Heart right ventricle (tissue), 16 donors: ENCODE results near the gene DCAF8. TPM values are rescaled to one million over a fixed set of nuclear protein-coding genes. Genes with fewer than 3 reads are reported as not detected.

Experiments
- ATAC-seq, 8 donors: fragments of 200-7000 bp; cut with Tn5 transposase; one replicate each; pipeline ENCODE4 v1.9.1; 2020; ENCODE audit warnings: mild to moderate bottlenecking in 8 of 8, moderate library complexity in 8 of 8, moderate number of reproducible peaks in 1 of 8
- DNase-seq, 2 donors: peaks; one replicate each; pipeline ENCODE4 v3.0.0-alpha.2; 2020
- H3K27ac ChIP-seq, 10 donors: fragments of 200-600 bp; sonication (generic) in 2 of 10; one replicate each; pipeline versions ENCODE4 v1.5.0 to v1.8.0; 2020 to 2022; ENCODE audit warnings: mild to moderate bottlenecking in 3 of 10
- H3K27me3 ChIP-seq, 7 donors: fragments of 200-600 bp; one replicate each; pipeline ENCODE4 v1.8.0; 2021 to 2022; ENCODE audit warnings: mild to moderate bottlenecking in 2 of 7
- H3K36me3 ChIP-seq, 9 donors: fragments of 200-600 bp; sonication (generic) in 1 of 9; one replicate each; pipeline versions ENCODE4 v1.5.0 to v1.8.0; 2020 to 2022; ENCODE audit warnings: mild to moderate bottlenecking in 2 of 9
- H3K4me1 ChIP-seq, 9 donors: fragments of 200-600 bp; sonication (generic) in 1 of 9; one replicate each; pipeline versions ENCODE4 v1.5.0 to v1.8.0; 2020 to 2022; ENCODE audit warnings: mild to moderate bottlenecking in 4 of 9
- H3K4me3 ChIP-seq, 10 donors: fragments of 200-600 bp; sonication (generic) in 2 of 10; one replicate each; pipeline versions ENCODE4 v1.5.0 to v1.8.0; 2020 to 2022; ENCODE audit warnings: mild to moderate bottlenecking in 7 of 10, moderate library complexity in 2 of 10
- H3K9me3 ChIP-seq, 11 donors: fragments of 200-600 bp in 10 of 11; sonication (generic) in 2 of 11; one replicate each; pipeline versions ENCODE4 v1.5.0 to v1.8.0; 2013 to 2022; ENCODE audit warnings: mild to moderate bottlenecking in 2 of 11, control low read depth in 1 of 11, moderate library complexity in 1 of 11
- WGBS, 2 donors: extraction: QIAGEN DNeasy Blood & Tissue Kit; methylation state at CpG; one replicate each; pipeline ENCODE4 v1.1.7; 2013; ENCODE audit warnings: inconsistent platforms in 1 of 2; 5-methylcytosine and 5-hydroxymethylcytosine counted together
- intact Hi-C, 10 donors: fragments of 100-400 bp; cut with DNase I; formaldehyde crosslinking; loops; one replicate each; pipeline versions ENCODE4 v1.11.1 to v1.14.2; 2022
- polyA plus RNA-seq, 2 donors: library from polyadenylated mRNA; stranded (reverse); fragments of 200-250 nt; gene quantifications; one replicate each; pipeline ENCODE4 v1.2.3, GENCODE V29; 2013
- total RNA-seq, 10 donors: library from RNA; stranded (reverse); fragmentation: NEBNext Ultra II Directional in 3 of 10; extraction: Animal tissue kit (Norgen Biotek cat#: 25700) in 3 of 10; gene quantifications; one replicate each; pipeline versions ENCODE4 v1.2.1 to v1.2.4, GENCODE V29; 2021 to 2023
- TF ChIP-seq, protein P1 (sequence below), 9 donors: fragments of 200-600 bp; sonication (generic) in 2 of 9; IDR thresholded peaks; one replicate each; pipeline versions ENCODE4 v1.5.0 to v1.8.0; 2021 to 2022; ENCODE audit warnings: antibody characterized with exemption in 9 of 9, mild to moderate bottlenecking in 5 of 9, moderate library complexity in 1 of 9
- donor health status: Arrhythmogenic right ventricular cardiomyopathy.
- donor health status: ischemic (EF 13 %, LVEDD 7.1; RV severe dilation, severe dysfunction).
- donor health status: healthy with polysubstance abuse.
- donor health status: DM: no; HTN: yes; CAD: no.
- donor health status: DM: no; HTN: no; CAD: no.
- donor health status: ischemic (EF 25% LVEDD 6.9; RV normal size, moderate dysfunction).
- donor health status: ischemic (EF 25% LVEDD 5.7; RV mildly dilated, moderate dysfunction).
- donor health status: healthy.
- donor health status: DM: yes; HTN: yes; CAD: no.
- donor health status: Ischemic cardiomyopathy.
- donor health status: ischemic (EF 35%, LVEDD 5.7; RV mildly dilated, moderate dysfunction).
- donor health status: nonischemic (EF 11% LVEDD 7.7; RV severe dilation, severe dysfunction).
- donor health status: DM: yes; HTN: yes; CAD: no.
- donor health status: PGD.
- donor health status: ischemic (EF 29% LVEDD 5.4; RV normal size, mild dysfunction).
- donor health status: nonischemic (EF 23%, LVEDD 6.1; RV moderate dilation, normal function).

The DCAF8 gene
- total and polyA plus RNA-seq, 12 donors, result 47.1 to 171 (median 151) TPM

GRCh38 chr1:160186729-160187128 lies 75.6 kb downstream of the DCAF8 start:
- no peak for ATAC-seq
- intact Hi-C loops, result no loop called here
- TF ChIP-seq, protein P1, sequence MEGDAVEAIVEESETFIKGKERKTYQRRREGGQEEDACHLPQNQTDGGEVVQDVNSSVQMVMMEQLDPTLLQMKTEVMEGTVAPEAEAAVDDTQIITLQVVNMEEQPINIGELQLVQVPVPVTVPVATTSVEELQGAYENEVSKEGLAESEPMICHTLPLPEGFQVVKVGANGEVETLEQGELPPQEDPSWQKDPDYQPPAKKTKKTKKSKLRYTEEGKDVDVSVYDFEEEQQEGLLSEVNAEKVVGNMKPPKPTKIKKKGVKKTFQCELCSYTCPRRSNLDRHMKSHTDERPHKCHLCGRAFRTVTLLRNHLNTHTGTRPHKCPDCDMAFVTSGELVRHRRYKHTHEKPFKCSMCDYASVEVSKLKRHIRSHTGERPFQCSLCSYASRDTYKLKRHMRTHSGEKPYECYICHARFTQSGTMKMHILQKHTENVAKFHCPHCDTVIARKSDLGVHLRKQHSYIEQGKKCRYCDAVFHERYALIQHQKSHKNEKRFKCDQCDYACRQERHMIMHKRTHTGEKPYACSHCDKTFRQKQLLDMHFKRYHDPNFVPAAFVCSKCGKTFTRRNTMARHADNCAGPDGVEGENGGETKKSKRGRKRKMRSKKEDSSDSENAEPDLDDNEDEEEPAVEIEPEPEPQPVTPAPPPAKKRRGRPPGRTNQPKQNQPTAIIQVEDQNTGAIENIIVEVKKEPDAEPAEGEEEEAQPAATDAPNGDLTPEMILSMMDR (IDR thresholded peaks at IDR 0.05), result no peak

GRCh38 chr1:160186246-160186645 lies 76.1 kb downstream of the DCAF8 start:
- DNase-seq, result no peak
- intact Hi-C loops, result no loop called here
- Histone ChIP-seq H3K36me3 (no peaks in the 10 kb centered on the region), H3K9me3 (no peaks in the 10 kb centered on the region), H3K4me3 (no peak overlapping the region), H3K27me3 (no peaks in the 10 kb centered on the region), H3K27ac (no peak overlapping the region), H3K4me1 (peaks cover 9 to 23% (median 14%) of the 10 kb centered on the region in 9 donors)
- no peak for ATAC-seq
- TF ChIP-seq, protein P1 (IDR thresholded peaks at IDR 0.05), result no peak
- WGBS, 2 donors, result 90 to 91% methylated on average over 7 of the region's 7 CpGs

More at GRCh38 chr1:160186729-160187128, 75.6 kb downstream of the DCAF8 start:
- Histone ChIP-seq H3K9me3 (no peaks in the 10 kb centered on the region), H3K4me1 (peaks cover 9 to 28% (median 14%) of the 10 kb centered on the region in 9 donors), H3K27me3 (no peaks in the 10 kb centered on the region), H3K36me3 (no peaks in the 10 kb centered on the region), H3K4me3 (no peak overlapping the region), H3K27ac (no peak overlapping the region)
- DNase-seq, result no peak
- WGBS, 2 donors, result 60 to 70% methylated on average over 2 of the region's 2 CpGs

- Histone ChIP-seq H3K27ac (no peak overlapping the region), H3K4me1 (no peaks in the 10 kb centered on the region), H3K36me3 (no peaks in the 10 kb centered on the region), H3K27me3 (no peaks in the 10 kb centered on the region), H3K4me3 (no peak overlapping the region), H3K9me3 (no peaks in the 10 kb centered on the region)
- no peak for DNase-seq
- TF ChIP-seq, protein P1 (IDR thresholded peaks at IDR 0.05), result no peak
- intact Hi-C loops, result no loop called here
- ATAC-seq, result no peak
- 85 to 86% methylated on average over 4 of the region's 4 CpGs for WGBS, 2 donors
Measured at GRCh38 chr1:160179336-160179735, 83.0 kb downstream of the DCAF8 start.

- H3K9me3 ChIP-seq, result no peaks in the 10 kb centered on the region
- whole genome bisulfite sequencing, 2 donors, result 92% methylated on average over 2 of the region's 2 CpGs
- H3K36me3 ChIP-seq, result no peaks in the 10 kb centered on the region
- H3K27me3 ChIP-seq, result peaks cover 0 to 4% (median 0%) of the 10 kb centered on the region in 7 donors
- intact Hi-C loops, result no loop called here
- ATAC-seq (no peak), DNase-seq (no peak)
- no peak overlapping the region for H3K27ac ChIP-seq
- TF ChIP-seq, protein P1 (IDR thresholded peaks at IDR 0.05), result no peak
- no peaks in the 10 kb centered on the region for H3K4me1 ChIP-seq
- H3K4me3 ChIP-seq, result no peak overlapping the region
Measured at GRCh38 chr1:160178731-160179130, 83.6 kb downstream of the DCAF8 start.
